ENCODE results near the gene C19orf53.
A peak's percentile ranks its signal among the peaks of the same experiment; 100 is the strongest.
"Not testable (repeated sequence)": the region's sequence is repeated elsewhere in the genome, so short reads cannot be mapped to it uniquely, and the experiment has no call there.

Gene C19orf53

GRCh38 chr19:13764101-13764807 lies 10.0 kb upstream of the C19orf53 start, which contains the start of gene MRI1:
TSS of gene MRI1 (plus strand) at chr19:13764522. CDS start at chr19:13764589, 67 bp downstream.
- peak; percentile 3 for DNase-seq

GRCh38 chr19:13764821-13765394 lies 9.3 kb upstream of the C19orf53 start:
- DNase-seq: no peak

GRCh38 chr19:13765395-13766094 lies 8.7 kb upstream of the C19orf53 start:
- DNase-seq: no peak

- no peak for DNase-seq
Observed at GRCh38 chr19:13766095-13766481, 8.2 kb upstream of the C19orf53 start.

GRCh38 chr19:13768510-13768909 lies 5.7 kb upstream of the C19orf53 start:
- no peak for DNase-seq

GRCh38 chr19:13770013-13770635 lies 4.1 kb upstream of the C19orf53 start:
- no peak for DNase-seq

GRCh38 chr19:13778398-13778797 lies 4.1 kb downstream of the C19orf53 start:
- DNase-seq: no peak

GRCh38 chr19:13778847-13779246 lies 4.6 kb downstream of the C19orf53 start:
- DNase-seq: no peak

- DNase-seq: not testable (repeated sequence)
Observed at GRCh38 chr19:13779794-13780193, 5.5 kb downstream of the C19orf53 start.

GRCh38 chr19:13781547-13781946 lies 7.3 kb downstream of the C19orf53 start:
- no peak for DNase-seq

GRCh38 chr19:13782537-13782936 lies 8.3 kb downstream of the C19orf53 start:
- no peak for DNase-seq

- DNase-seq: no peak
Observed at GRCh38 chr19:13783565-13784500, 9.6 kb downstream of the C19orf53 start.

- no peak for DNase-seq
Observed at GRCh38 chr19:13784731-13785452, 10.6 kb downstream of the C19orf53 start.

- no peak for DNase-seq
Observed at GRCh38 chr19:13788991-13789390, 14.7 kb downstream of the C19orf53 start.

GRCh38 chr19:13790354-13790753 lies 16.1 kb downstream of the C19orf53 start:
- no peak for DNase-seq

- DNase-seq: not testable (repeated sequence)
Observed at GRCh38 chr19:13793317-13793716, 19.1 kb downstream of the C19orf53 start.

- no peak for DNase-seq
Observed at GRCh38 chr19:13794398-13794756, 20.1 kb downstream of the C19orf53 start.

GRCh38 chr19:13794757-13795589 lies 20.7 kb downstream of the C19orf53 start, which contains the start of gene ZSWIM4:
TSS of gene ZSWIM4 (plus strand) at chr19:13795443. CDS start at chr19:13795649, 206 bp downstream.
- peak; percentile 95 for DNase-seq

GRCh38 chr19:13795595-13796300 lies 21.5 kb downstream of the C19orf53 start:
- DNase-seq: no peak

All from NCI-H2081 treated with DMSO at 0.1 percent for 48 hours (cell line).